BLaER1 treated with 17β-estradiol and CSF1 and Interleukin-3, amounts not matched to agents 10 nM and 100 nM (cell line): Measurements from ENCODE around the gene ADRM1.
A peak's percentile ranks its signal among the peaks of the same experiment; 100 is the strongest.

Source experiments
- H3K27ac ChIP-seq, 11 experiments: shearing (Covaris generic); formaldehyde crosslinking; 2 replicates each; pipeline ENCODE4 v1.8.1; 2022
- H3K27me3 ChIP-seq, 11 experiments: shearing (Covaris generic); formaldehyde crosslinking; 2 replicates each; pipeline ENCODE4 v1.8.1; 2022
- H3K36me3 ChIP-seq, 11 experiments: shearing (Covaris generic); formaldehyde crosslinking; 2 replicates each; pipeline ENCODE4 v1.8.1; 2022
- H3K4me1 ChIP-seq, 10 experiments: shearing (Covaris generic); formaldehyde crosslinking; 2 replicates each; pipeline ENCODE4 v1.8.1; 2022
- H3K4me2 ChIP-seq, 11 experiments: shearing (Covaris generic); formaldehyde crosslinking; 2 replicates each; pipeline ENCODE4 v1.8.1; 2022
- H3K4me3 ChIP-seq, 10 experiments: shearing (Covaris generic); formaldehyde crosslinking; 2 replicates each; pipeline ENCODE4 v1.8.1; 2022
- H3K9ac ChIP-seq, 11 experiments: shearing (Covaris generic); formaldehyde crosslinking; 2 replicates each; pipeline ENCODE4 v1.8.1; 2022
- H3K9me3 ChIP-seq, 11 experiments: shearing (Covaris generic); formaldehyde crosslinking; replicated peaks in 1 of 11; 2 replicates each; pipeline ENCODE4 v1.8.1; 2022
- H4K20me1 ChIP-seq, 11 experiments: shearing (Covaris generic); formaldehyde crosslinking; 2 replicates each; pipeline ENCODE4 v1.8.1; 2022
- Cebpa-rat ChIP-seq, 11 experiments: shearing (Covaris generic); IDR thresholded peaks; 2 replicates each; pipeline ENCODE4 v1.8.1; 2022

ADRM1 gene

DNA sequence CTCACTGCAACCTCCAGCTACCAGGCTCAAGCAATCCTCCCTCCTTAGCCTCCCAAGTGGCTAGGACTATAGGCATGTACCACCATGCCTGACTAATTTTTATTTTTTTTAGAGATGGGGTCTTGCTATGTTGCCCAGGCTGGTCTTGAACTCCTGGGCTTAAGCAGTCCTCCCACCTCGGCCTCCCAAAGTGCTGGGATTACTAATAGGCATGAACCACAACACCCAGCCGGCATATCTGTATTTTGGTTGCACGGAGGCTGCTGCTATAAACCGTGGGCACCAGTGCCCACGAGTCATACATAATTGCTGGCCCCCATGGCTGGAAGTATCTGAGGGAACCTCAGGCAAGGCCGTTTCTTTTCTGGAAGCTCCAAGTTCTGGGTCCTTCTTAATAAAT, 18.3 kb upstream of the ADRM1 start:
- no peak overlapping the region for H3K9ac ChIP-seq
- peaks cover 0 to 12% (median 0%) of the 10 kb centered on the region in 11 experiments; a peak in 1 of 22 replicates for H3K27me3 ChIP-seq
- peak overlapping the region in 7 of 11 experiments; percentile 67 to 86 (median 74); a peak in 7 of 22 replicates for H3K4me2 ChIP-seq
- H3K4me3 ChIP-seq = no peak overlapping the region
- peaks cover 14 to 27% (median 20%) of the 10 kb centered on the region in 10 experiments for H3K4me1 ChIP-seq
- TF ChIP-seq Cebpa-rat (IDR thresholded peaks at IDR 0.05) = no peak
- H3K9me3 ChIP-seq = no peaks in the 10 kb centered on the region
- H4K20me1 ChIP-seq = peaks cover 0 to 31% (median 6%) of the 10 kb centered on the region in 11 experiments; a peak in 9 of 22 replicates
- H3K27ac ChIP-seq = no peak overlapping the region
- H3K36me3 ChIP-seq = peaks cover 46 to 96% (median 64%) of the 10 kb centered on the region in 11 experiments

DNA sequence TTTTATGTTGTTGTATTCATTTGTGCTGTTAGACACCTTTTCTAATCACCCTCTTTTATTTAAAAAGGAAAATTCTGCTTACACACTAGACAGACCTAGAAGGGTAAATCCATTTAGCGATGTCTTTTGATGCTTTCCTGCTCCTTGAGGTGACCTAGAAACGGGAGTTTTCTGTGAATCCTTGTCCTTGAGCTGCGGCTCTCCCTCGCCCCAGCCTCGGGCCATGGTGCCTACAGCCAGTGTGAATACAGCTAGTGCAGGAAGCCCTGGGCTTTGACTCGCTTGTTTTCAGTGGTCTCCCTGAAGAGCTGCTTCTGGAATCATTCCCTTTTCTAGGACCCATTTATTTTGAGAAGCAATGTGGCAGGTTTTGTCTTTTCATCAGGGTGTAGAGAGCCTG, 17.6 kb upstream of the ADRM1 start:
- Histone ChIP-seq H3K27ac (no peak overlapping the region), H3K36me3 (peaks cover 39 to 96% (median 58%) of the 10 kb centered on the region in 11 experiments), H3K4me2 (peak overlapping the region; percentile 57 to 86 (median 72))

GRCh38 chr20:62285722-62286121, 17.1 kb upstream of the ADRM1 start:
- no peak overlapping the region for H3K4me3 ChIP-seq
- H3K36me3 ChIP-seq = peaks cover 33 to 96% (median 52%) of the 10 kb centered on the region in 11 experiments
- no peak for TF ChIP-seq Cebpa-rat (IDR thresholded peaks at IDR 0.05)

More for the DNA sequence above, 17.6 kb upstream of the ADRM1 start:
- Histone ChIP-seq H4K20me1 (peaks cover 0 to 31% (median 6%) of the 10 kb centered on the region in 11 experiments; a peak in 9 of 22 replicates), H3K4me1 (peaks cover 14 to 27% (median 20%) of the 10 kb centered on the region in 10 experiments), H3K9ac (peak overlapping the region in 6 of 11 experiments; percentile 5 to 39 (median 19); a peak in 5 of 22 replicates), H3K4me3 (no peak overlapping the region), H3K9me3 (no peaks in the 10 kb centered on the region), H3K27me3 (peaks cover 0 to 12% (median 0%) of the 10 kb centered on the region in 11 experiments; a peak in 1 of 22 replicates)
- no peak for TF ChIP-seq Cebpa-rat (IDR thresholded peaks at IDR 0.05)

DNA sequence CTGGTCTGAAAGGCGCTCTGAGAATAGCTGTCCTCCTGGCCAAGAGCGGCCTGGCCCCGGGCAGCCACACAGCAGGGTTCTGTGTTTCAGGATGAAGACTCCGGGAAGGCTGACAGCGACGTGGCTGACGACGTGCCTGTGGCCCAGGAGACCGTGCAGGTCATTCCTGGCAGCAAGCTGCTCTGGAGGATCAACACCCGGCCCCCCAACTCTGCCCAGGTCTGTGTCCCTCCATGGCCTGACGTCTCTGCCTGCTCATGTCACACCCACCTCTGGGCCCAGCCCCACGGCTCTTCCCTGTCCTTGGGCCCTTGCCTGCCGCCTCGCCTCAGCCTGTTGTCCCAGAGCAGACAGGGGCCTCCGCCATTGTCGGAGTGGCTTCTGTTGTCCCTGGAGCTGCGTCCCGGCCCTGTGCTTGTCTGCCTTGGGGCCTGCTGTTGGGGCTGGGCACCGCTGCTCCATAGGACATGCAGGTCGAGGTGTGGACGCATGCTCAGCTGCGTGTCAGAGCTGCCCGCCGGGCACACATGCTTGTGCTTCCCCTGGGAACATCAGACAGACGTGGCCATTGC, 16.2 kb upstream of the ADRM1 start:
- no peak overlapping the region for H3K4me3 ChIP-seq
- no peak overlapping the region for H3K27ac ChIP-seq
- peak overlapping the region in 8 of 11 experiments; percentile 60 to 86 (median 73); a peak in 10 of 22 replicates for H3K4me2 ChIP-seq
- peaks cover 0 to 12% (median 0%) of the 10 kb centered on the region in 11 experiments; a peak in 1 of 22 replicates for H3K27me3 ChIP-seq
- peaks cover 0 to 31% (median 6%) of the 10 kb centered on the region in 11 experiments; a peak in 8 of 22 replicates for H4K20me1 ChIP-seq
- no peaks in the 10 kb centered on the region for H3K9me3 ChIP-seq
- H3K36me3 ChIP-seq = peaks cover 25 to 96% (median 48%) of the 10 kb centered on the region in 11 experiments
- no peak for TF ChIP-seq Cebpa-rat (IDR thresholded peaks at IDR 0.05)
- peak overlapping the region in 1 of 11 experiments; percentile 24; a peak in 1 of 22 replicates for H3K9ac ChIP-seq
- peaks cover 14 to 35% (median 24%) of the 10 kb centered on the region in 10 experiments for H3K4me1 ChIP-seq

More at GRCh38 chr20:62285722-62286121, 17.1 kb upstream of the ADRM1 start:
- Histone ChIP-seq H3K27ac (no peak overlapping the region), H3K4me2 (peak overlapping the region; percentile 57 to 86 (median 72)), H3K27me3 (peaks cover 0 to 12% (median 0%) of the 10 kb centered on the region in 11 experiments; a peak in 1 of 22 replicates), H3K4me1 (peaks cover 14 to 27% (median 20%) of the 10 kb centered on the region in 10 experiments), H4K20me1 (peaks cover 0 to 31% (median 6%) of the 10 kb centered on the region in 11 experiments; a peak in 9 of 22 replicates), H3K9ac (peak overlapping the region in 5 of 11 experiments; percentile 5 to 39 (median 23); a peak in 6 of 22 replicates), H3K9me3 (no peaks in the 10 kb centered on the region)

- Histone ChIP-seq H3K36me3 (peaks cover 19 to 96% (median 44%) of the 10 kb centered on the region in 11 experiments; a peak in 21 of 22 replicates), H3K9me3 (no peaks in the 10 kb centered on the region), H3K4me3 (no peak overlapping the region), H3K4me1 (peaks cover 18 to 40% (median 29%) of the 10 kb centered on the region in 10 experiments), H3K4me2 (no peak overlapping the region), H3K9ac (no peak overlapping the region), H3K27ac (no peak overlapping the region), H4K20me1 (peaks cover 0 to 31% (median 6%) of the 10 kb centered on the region in 11 experiments; a peak in 8 of 22 replicates), H3K27me3 (peaks cover 0 to 12% (median 0%) of the 10 kb centered on the region in 11 experiments; a peak in 1 of 22 replicates)
- TF ChIP-seq Cebpa-rat (IDR thresholded peaks at IDR 0.05) = no peak
These were observed 15.7 kb upstream of the ADRM1 start for GRCh38 chr20:62287129-62287528.

- no peaks in the 10 kb centered on the region for H3K9me3 ChIP-seq
- H3K36me3 ChIP-seq = peaks cover 11 to 89% (median 36%) of the 10 kb centered on the region in 11 experiments; a peak in 21 of 22 replicates
- no peak for TF ChIP-seq Cebpa-rat (IDR thresholded peaks at IDR 0.05)
- H3K27ac ChIP-seq = no peak overlapping the region
- no peak overlapping the region for H3K9ac ChIP-seq
- peaks cover 26 to 48% (median 38%) of the 10 kb centered on the region in 10 experiments for H3K4me1 ChIP-seq
- H3K27me3 ChIP-seq = peaks cover 0 to 12% (median 0%) of the 10 kb centered on the region in 11 experiments; a peak in 1 of 22 replicates
- H3K4me2 ChIP-seq = no peak overlapping the region
- no peak overlapping the region for H3K4me3 ChIP-seq
- peaks cover 0 to 31% (median 6%) of the 10 kb centered on the region in 11 experiments; a peak in 8 of 22 replicates for H4K20me1 ChIP-seq
These were observed 14.8 kb upstream of the ADRM1 start for GRCh38 chr20:62287759-62288534.

DNA sequence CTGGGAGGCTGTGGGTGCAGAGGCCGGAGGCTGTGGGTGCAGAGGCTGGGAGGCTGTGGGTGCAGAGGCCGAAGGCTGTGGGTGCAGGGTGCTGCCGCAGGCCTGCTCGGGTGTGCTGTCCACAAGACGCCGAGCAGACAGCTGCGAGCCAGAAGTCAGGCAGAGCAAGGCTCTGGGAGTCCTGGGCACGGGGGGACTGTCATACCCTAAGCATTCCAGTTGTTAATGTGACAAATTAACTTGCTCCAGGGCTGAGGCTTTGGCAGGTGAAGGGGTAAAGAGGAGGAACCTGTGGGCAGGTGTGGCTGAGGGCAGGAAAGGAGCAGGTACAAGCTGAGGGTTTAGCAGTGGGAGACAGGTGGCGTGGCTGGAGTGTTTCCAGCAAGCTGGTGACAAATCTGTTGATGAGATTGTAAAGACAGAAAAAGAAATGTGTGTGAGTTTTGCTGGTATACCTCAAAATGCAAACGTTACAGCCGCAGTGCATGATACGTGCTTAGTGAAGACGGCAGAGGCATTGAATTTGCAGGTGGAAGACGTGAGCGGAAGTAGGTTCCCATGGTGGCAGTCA, 14.2 kb upstream of the ADRM1 start:
- H3K4me2 ChIP-seq = no peak overlapping the region
- H3K9ac ChIP-seq = no peak overlapping the region
- peaks cover 7 to 82% (median 29%) of the 10 kb centered on the region in 11 experiments; a peak in 19 of 22 replicates for H3K36me3 ChIP-seq
- no peaks in the 10 kb centered on the region for H3K9me3 ChIP-seq
- TF ChIP-seq Cebpa-rat (IDR thresholded peaks at IDR 0.05) = no peak
- H3K27me3 ChIP-seq = peaks cover 0 to 12% (median 0%) of the 10 kb centered on the region in 11 experiments; a peak in 1 of 22 replicates
- H3K4me3 ChIP-seq = no peak overlapping the region
- H3K27ac ChIP-seq = no peak overlapping the region
- H3K4me1 ChIP-seq = peaks cover 33 to 55% (median 44%) of the 10 kb centered on the region in 10 experiments
- peaks cover 0 to 31% (median 6%) of the 10 kb centered on the region in 11 experiments; a peak in 8 of 22 replicates for H4K20me1 ChIP-seq

GRCh38 chr20:62289131-62289530, 13.7 kb upstream of the ADRM1 start:
- Histone ChIP-seq H3K4me1 (peaks cover 38 to 60% (median 49%) of the 10 kb centered on the region in 10 experiments), H3K36me3 (peaks cover 7 to 77% (median 24%) of the 10 kb centered on the region in 11 experiments; a peak in 19 of 22 replicates), H3K9ac (no peak overlapping the region), H3K27ac (no peak overlapping the region), H4K20me1 (peaks cover 0 to 31% (median 6%) of the 10 kb centered on the region in 11 experiments; a peak in 8 of 22 replicates), H3K27me3 (peaks cover 0 to 12% (median 0%) of the 10 kb centered on the region in 11 experiments; a peak in 1 of 22 replicates), H3K9me3 (no peaks in the 10 kb centered on the region), H3K4me2 (no peak overlapping the region), H3K4me3 (no peak overlapping the region)
- no peak for TF ChIP-seq Cebpa-rat (IDR thresholded peaks at IDR 0.05)
